ENCODE results near the gene B4GALT1.

Gene B4GALT1, protein sequence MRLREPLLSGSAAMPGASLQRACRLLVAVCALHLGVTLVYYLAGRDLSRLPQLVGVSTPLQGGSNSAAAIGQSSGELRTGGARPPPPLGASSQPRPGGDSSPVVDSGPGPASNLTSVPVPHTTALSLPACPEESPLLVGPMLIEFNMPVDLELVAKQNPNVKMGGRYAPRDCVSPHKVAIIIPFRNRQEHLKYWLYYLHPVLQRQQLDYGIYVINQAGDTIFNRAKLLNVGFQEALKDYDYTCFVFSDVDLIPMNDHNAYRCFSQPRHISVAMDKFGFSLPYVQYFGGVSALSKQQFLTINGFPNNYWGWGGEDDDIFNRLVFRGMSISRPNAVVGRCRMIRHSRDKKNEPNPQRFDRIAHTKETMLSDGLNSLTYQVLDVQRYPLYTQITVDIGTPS

DNA sequence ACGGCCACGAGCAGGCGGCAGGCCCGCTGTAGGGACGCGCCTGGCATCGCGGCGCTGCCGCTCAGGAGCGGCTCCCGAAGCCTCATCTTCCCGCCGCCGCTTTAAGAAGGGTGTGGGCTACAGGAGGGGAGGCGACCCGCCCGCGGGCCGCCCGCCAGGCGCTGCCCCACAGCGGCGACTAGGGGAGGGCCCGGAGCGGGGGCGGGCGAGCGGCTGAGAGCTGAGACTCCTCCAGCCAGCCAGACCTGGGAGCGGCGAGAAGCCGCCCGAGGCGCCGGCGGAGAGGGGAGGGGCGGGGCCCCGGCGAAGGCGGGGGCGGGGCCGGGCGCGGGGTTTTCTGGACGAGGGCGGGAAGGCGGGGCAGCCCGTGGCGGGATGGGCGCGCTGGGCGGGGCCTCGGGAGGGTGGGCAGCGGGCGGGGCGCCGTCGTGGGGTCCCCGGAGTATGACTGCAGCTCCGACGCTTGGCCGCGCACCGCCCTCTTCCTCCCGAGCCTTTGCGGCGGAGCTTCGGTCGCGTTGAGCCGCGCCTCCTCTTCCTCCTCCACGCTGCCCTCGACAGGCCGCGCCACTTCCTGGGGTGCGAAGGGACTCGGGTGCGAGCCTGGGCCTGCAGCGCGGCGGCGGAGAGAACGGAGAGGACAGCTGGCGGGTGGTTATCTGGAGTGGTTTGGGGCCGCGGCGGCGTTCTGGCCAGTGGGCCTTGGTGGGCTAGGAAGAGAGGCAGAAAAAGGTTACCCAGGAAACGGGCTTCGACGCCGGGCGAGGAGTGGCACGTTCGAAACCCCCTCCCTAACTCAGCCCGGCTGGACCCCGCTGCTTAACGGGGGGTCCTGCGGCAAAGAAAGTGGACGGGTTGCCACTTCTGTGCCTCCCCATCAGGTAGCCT lies at the start of gene B4GALT1:
Gene B4GALT1 (minus strand): TSS at position 253 of the 888 bp plus-strand sequence. CDS start 167 bp downstream, at position 86.
- TF ChIP-seq CTCF (IDR thresholded peaks at IDR 0.05; ENCODE audit: low read depth, low read length, missing control alignments), result no peak
- H3K4me3 ChIP-seq (ENCODE audit: low read depth, low read length), result peak within 1 kb of the TSS; percentile 93
- peak; percentile 84 for DNase-seq (ENCODE audit: low read depth)

- no peak overlapping the region for H3K4me3 ChIP-seq (ENCODE audit: low read depth, low read length)
- no peak for DNase-seq (ENCODE audit: low read depth)
- no peak for TF ChIP-seq CTCF (IDR thresholded peaks at IDR 0.05; ENCODE audit: low read depth, low read length, missing control alignments)
Observed at GRCh38 chr9:33211695-33212393, 44.7 kb upstream of the B4GALT1 start.

GRCh38 chr9:33210006-33210715 lies 43.0 kb upstream of the B4GALT1 start:
- no peak for DNase-seq (ENCODE audit: low read depth)
- no peak overlapping the region for H3K4me3 ChIP-seq (ENCODE audit: low read depth, low read length)
- no peak for TF ChIP-seq CTCF (IDR thresholded peaks at IDR 0.05; ENCODE audit: low read depth, low read length, missing control alignments)

GRCh38 chr9:33209394-33209793 lies 42.3 kb upstream of the B4GALT1 start:
- no peak for TF ChIP-seq CTCF (IDR thresholded peaks at IDR 0.05; ENCODE audit: low read depth, low read length, missing control alignments)
- H3K4me3 ChIP-seq (ENCODE audit: low read depth, low read length), result no peak overlapping the region
- no peak for DNase-seq (ENCODE audit: low read depth)

GRCh38 chr9:33202552-33203201 lies 35.5 kb upstream of the B4GALT1 start:
- peak; percentile 58 for DNase-seq (ENCODE audit: low read depth)
- no peak overlapping the region for H3K4me3 ChIP-seq (ENCODE audit: low read depth, low read length)
- TF ChIP-seq CTCF (IDR thresholded peaks at IDR 0.05; ENCODE audit: low read depth, low read length, missing control alignments), result no peak

- TF ChIP-seq CTCF (IDR thresholded peaks at IDR 0.05; ENCODE audit: low read depth, low read length, missing control alignments), result no peak
Observed at GRCh38 chr9:33202018-33202417, 34.9 kb upstream of the B4GALT1 start.

More at GRCh38 chr9:33202018-33202417, 34.9 kb upstream of the B4GALT1 start:
- no peak for DNase-seq (ENCODE audit: low read depth)
- H3K4me3 ChIP-seq (ENCODE audit: low read depth, low read length), result no peak overlapping the region
